GM18870 (cell line): ENCODE data around the gene MEGF10.

ENCODE experiments used
- ATAC-seq: cut with Tn5 transposase; IDR thresholded peaks from one replicate; pipeline ENCODE4 v1.9.1; 2021; ENCODE audit warnings: moderate library complexity; ENCODE audit not compliant: unreplicated experiment

MEGF10 gene

GRCh38 chr5:127508644-127509373 is 218.2 kb downstream of the MEGF10 start:
- ATAC-seq = no peak
